ENCODE results near the gene IMMP2L. TPM values are rescaled to one million over a fixed set of nuclear protein-coding genes. Genes with fewer than 3 reads are reported as not detected.

The IMMP2L gene
- total RNA-seq, 2 donors from 2014 or later, result 13.1 to 22.7 TPM

DNA sequence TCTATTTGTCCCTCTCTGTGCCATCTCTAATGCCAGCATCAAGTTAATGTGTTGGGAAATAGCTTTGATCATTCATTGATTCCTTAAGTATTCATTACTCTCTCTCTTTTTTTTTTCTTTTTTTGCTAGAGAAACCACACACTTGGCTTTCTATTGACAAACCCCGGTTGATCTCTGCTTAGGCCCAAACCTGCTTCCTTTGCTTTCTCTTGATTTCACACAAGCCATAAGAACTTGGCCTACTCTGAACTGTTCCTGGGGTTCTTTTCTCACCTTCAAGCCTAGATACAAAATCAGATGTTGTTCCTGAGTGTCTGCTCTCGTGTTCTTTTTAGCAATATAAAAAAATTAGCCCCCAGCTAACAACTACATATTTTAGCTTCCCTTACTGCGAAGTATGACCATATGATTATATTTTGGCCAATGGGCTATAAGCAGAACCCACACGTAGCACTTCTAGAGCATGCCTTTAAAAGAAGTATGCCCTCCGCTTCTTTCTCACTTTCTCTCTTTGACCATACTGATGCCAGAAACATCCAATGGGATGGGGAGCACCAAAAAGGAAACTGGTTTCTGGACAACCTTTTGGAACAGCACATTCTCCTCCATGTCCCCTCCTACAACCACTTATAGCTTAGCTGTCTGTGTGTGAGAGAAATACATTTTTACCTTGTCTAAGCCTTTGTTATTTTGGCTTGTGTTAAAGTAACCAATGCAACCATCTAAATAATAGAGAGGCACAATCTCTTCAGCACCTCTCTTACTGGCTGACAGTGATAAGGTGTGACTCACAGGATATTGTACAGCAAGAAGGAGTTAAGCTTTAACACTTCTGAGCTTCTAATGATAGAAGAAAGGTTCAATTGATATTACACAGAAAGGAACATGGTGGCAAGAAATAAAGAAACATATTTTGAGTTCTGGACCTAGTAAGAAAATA is 568.0 kb downstream of the IMMP2L start:
- Histone ChIP-seq H3K4me1 (ENCODE audit: control insufficient read depth in 1 of 2, low read depth in 2 of 2) (no peaks in the 10 kb centered on the region), H3K27me3 (replicated peaks; ENCODE audit: insufficient read depth) (no peaks in the 10 kb centered on the region), H3K4me3 (no peak overlapping the region), H3K9me3 (no peaks in the 10 kb centered on the region), H3K27ac (no peak overlapping the region), H3K36me3 (no peaks in the 10 kb centered on the region)
- DNase-seq (ENCODE audit: low spot score), result no peak
- ATAC-seq (ENCODE audit: insufficient number of reproducible peaks, low FRiP score, low read depth), result no peak
- no peak for TF ChIP-seq CTCF (IDR thresholded peaks at IDR 0.05)

DNA sequence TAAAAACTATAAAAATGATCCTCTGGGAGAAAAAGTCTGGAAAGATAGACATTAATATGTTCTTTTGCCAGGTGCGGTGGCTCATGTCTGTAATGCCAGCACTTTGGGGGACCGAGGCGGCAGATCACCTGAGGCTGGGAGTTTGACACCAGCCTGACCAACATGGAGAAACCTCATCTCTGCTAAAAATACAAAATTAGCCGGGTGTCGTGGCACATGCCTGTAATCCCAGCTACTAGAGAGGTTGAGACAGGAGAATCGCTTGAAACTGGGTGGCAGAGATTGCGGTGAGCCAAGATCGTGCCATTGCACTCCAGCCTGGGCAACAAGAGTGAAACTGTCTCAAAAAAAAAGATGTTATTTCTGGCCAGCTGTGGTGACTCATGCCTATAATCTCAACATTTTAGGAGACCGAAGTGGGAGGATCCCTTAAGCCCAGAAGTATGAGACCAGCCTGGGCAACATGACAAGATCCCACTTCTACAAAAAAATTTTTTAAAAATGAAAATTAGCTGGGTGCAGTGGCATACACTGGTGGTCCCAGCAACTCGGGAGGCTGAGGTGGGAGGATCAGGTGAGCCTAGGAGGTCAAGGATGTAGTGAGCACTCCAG is 573.3 kb downstream of the IMMP2L start:
- no peak for ATAC-seq (ENCODE audit: insufficient number of reproducible peaks, low FRiP score, low read depth)

GRCh38 chr7:110988348-110988747 is 573.9 kb downstream of the IMMP2L start:
- Histone ChIP-seq H3K27me3 (replicated peaks; ENCODE audit: insufficient read depth) (no peaks in the 10 kb centered on the region), H3K4me1 (ENCODE audit: control insufficient read depth in 1 of 2, low read depth in 2 of 2) (peaks cover 0 to 4% of the 10 kb centered on the region in 2 donors), H3K4me3 (no peak overlapping the region), H3K27ac (no peak overlapping the region), H3K36me3 (no peaks in the 10 kb centered on the region), H3K9me3 (no peaks in the 10 kb centered on the region)
- DNase-seq (ENCODE audit: low spot score) (no peak), ATAC-seq (ENCODE audit: insufficient number of reproducible peaks, low FRiP score, low read depth) (no peak)
- TF ChIP-seq CTCF (IDR thresholded peaks at IDR 0.05), result no peak

More for the DNA sequence above, 573.3 kb downstream of the IMMP2L start:
- H3K27ac ChIP-seq, result no peak overlapping the region
- no peak for TF ChIP-seq CTCF (IDR thresholded peaks at IDR 0.05)
- peak overlapping the region; percentile 36 for H3K4me3 ChIP-seq
- peaks cover 0 to 4% of the 10 kb centered on the region in 2 donors for H3K4me1 ChIP-seq (ENCODE audit: control insufficient read depth in 1 of 2, low read depth in 2 of 2)
- no peak for DNase-seq (ENCODE audit: low spot score)
- H3K9me3 ChIP-seq, result no peaks in the 10 kb centered on the region
- H3K36me3 ChIP-seq, result no peaks in the 10 kb centered on the region
- no peaks in the 10 kb centered on the region for H3K27me3 ChIP-seq (replicated peaks; ENCODE audit: insufficient read depth)

- no peak for ATAC-seq (ENCODE audit: insufficient number of reproducible peaks, low FRiP score, low read depth)
- Histone ChIP-seq H3K9me3 (no peaks in the 10 kb centered on the region), H3K4me3 (no peak overlapping the region), H3K27ac (no peak overlapping the region), H3K27me3 (replicated peaks; ENCODE audit: insufficient read depth) (no peaks in the 10 kb centered on the region), H3K36me3 (no peaks in the 10 kb centered on the region), H3K4me1 (ENCODE audit: control insufficient read depth in 1 of 2, low read depth in 2 of 2) (peaks cover 0 to 4% of the 10 kb centered on the region in 2 donors)
- no peak for DNase-seq (ENCODE audit: low spot score)
- TF ChIP-seq CTCF (IDR thresholded peaks at IDR 0.05), result no peak
Observed at GRCh38 chr7:110987127-110987693, 575.1 kb downstream of the IMMP2L start.

GRCh38 chr7:110983822-110984456 is 578.4 kb downstream of the IMMP2L start:
- no peak overlapping the region for H3K4me3 ChIP-seq
- H3K4me1 ChIP-seq (ENCODE audit: control insufficient read depth in 1 of 2, low read depth in 2 of 2), result peaks cover 0 to 4% of the 10 kb centered on the region in 2 donors
- no peaks in the 10 kb centered on the region for H3K27me3 ChIP-seq (replicated peaks; ENCODE audit: insufficient read depth)
- no peak overlapping the region for H3K27ac ChIP-seq
- no peak for TF ChIP-seq CTCF (IDR thresholded peaks at IDR 0.05)
- DNase-seq (ENCODE audit: low spot score), result no peak
- no peaks in the 10 kb centered on the region for H3K9me3 ChIP-seq
- H3K36me3 ChIP-seq, result no peaks in the 10 kb centered on the region
- no peak for ATAC-seq (ENCODE audit: insufficient number of reproducible peaks, low FRiP score, low read depth)

Measured in thoracic aorta (tissue), 2 donors.